ENCODE data around the gene RAB44. TPM values are rescaled to one million over a fixed set of nuclear protein-coding genes. Genes with fewer than 3 reads are reported as not detected.

RAB44 gene
- total and polyA plus RNA-seq, 9 of the 15 experiments (the other 6 are each of a cell fraction or from before 2014, with no cell fraction given) = not detected

DNA sequence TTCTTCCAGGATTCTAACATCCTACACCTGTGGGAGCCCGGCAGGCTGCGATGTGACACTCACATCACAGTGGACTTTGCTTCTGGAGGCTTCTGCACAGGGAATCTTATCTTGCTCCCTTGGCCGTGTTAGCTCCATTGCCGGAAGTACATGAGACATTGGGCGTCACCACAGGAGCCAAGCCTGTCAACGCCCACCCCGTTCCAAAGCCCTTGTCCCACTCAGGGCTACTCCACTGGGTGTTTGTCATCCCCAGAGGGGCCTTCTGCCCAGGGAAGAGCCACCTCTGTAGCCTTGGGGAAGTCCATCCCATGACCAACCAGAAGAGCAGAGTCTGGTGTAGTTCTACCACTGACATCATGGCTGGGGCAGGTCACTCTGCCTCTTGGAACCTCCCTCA is 1.7 kb downstream of the RAB44 start (continued):
- no peak for TF ChIP-seq ZNF561 (CRISPR knock-in tag; conservative IDR thresholded peaks at IDR 0.05)
- TF ChIP-seq PRMT5 (CRISPR knock-in tag; IDR thresholded peaks at IDR 0.05) = no peak
- no peak for TF ChIP-seq ZNF766 (CRISPR knock-in tag; conservative IDR thresholded peaks at IDR 0.05)
- TF ChIP-seq RB1 (IDR thresholded peaks at IDR 0.05; ENCODE audit: low read depth) = no peak
- TF ChIP-seq SMAD4 (CRISPR knock-in tag; conservative IDR thresholded peaks at IDR 0.05) = peak; percentile 83
- TF ChIP-seq BHLHE40 (IDR thresholded peaks at IDR 0.05; ENCODE audit: low read length) = no peak
- TF ChIP-seq, protein P1, sequence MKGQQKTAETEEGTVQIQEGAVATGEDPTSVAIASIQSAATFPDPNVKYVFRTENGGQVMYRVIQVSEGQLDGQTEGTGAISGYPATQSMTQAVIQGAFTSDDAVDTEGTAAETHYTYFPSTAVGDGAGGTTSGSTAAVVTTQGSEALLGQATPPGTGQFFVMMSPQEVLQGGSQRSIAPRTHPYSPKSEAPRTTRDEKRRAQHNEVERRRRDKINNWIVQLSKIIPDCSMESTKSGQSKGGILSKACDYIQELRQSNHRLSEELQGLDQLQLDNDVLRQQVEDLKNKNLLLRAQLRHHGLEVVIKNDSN (CRISPR knock-in tag; IDR thresholded peaks at IDR 0.05) = 0 out of 2 replicates have a peak, but pooled peaks have one; percentile 2
- TF ChIP-seq NELFE (IDR thresholded peaks at IDR 0.05; ENCODE audit: insufficient read depth, insufficient read length) = no peak
- TF ChIP-seq ARNT (IDR thresholded peaks at IDR 0.05) = no peak
- TF ChIP-seq U2AF2 (optimal IDR thresholded peaks at IDR 0.05; ENCODE audit: low read depth, low read length) = no peak
- TF ChIP-seq, protein P2, sequence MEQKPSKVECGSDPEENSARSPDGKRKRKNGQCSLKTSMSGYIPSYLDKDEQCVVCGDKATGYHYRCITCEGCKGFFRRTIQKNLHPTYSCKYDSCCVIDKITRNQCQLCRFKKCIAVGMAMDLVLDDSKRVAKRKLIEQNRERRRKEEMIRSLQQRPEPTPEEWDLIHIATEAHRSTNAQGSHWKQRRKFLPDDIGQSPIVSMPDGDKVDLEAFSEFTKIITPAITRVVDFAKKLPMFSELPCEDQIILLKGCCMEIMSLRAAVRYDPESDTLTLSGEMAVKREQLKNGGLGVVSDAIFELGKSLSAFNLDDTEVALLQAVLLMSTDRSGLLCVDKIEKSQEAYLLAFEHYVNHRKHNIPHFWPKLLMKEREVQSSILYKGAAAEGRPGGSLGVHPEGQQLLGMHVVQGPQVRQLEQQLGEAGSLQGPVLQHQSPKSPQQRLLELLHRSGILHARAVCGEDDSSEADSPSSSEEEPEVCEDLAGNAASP (IDR thresholded peaks at IDR 0.05) = no peak
- TF ChIP-seq, protein P3, sequence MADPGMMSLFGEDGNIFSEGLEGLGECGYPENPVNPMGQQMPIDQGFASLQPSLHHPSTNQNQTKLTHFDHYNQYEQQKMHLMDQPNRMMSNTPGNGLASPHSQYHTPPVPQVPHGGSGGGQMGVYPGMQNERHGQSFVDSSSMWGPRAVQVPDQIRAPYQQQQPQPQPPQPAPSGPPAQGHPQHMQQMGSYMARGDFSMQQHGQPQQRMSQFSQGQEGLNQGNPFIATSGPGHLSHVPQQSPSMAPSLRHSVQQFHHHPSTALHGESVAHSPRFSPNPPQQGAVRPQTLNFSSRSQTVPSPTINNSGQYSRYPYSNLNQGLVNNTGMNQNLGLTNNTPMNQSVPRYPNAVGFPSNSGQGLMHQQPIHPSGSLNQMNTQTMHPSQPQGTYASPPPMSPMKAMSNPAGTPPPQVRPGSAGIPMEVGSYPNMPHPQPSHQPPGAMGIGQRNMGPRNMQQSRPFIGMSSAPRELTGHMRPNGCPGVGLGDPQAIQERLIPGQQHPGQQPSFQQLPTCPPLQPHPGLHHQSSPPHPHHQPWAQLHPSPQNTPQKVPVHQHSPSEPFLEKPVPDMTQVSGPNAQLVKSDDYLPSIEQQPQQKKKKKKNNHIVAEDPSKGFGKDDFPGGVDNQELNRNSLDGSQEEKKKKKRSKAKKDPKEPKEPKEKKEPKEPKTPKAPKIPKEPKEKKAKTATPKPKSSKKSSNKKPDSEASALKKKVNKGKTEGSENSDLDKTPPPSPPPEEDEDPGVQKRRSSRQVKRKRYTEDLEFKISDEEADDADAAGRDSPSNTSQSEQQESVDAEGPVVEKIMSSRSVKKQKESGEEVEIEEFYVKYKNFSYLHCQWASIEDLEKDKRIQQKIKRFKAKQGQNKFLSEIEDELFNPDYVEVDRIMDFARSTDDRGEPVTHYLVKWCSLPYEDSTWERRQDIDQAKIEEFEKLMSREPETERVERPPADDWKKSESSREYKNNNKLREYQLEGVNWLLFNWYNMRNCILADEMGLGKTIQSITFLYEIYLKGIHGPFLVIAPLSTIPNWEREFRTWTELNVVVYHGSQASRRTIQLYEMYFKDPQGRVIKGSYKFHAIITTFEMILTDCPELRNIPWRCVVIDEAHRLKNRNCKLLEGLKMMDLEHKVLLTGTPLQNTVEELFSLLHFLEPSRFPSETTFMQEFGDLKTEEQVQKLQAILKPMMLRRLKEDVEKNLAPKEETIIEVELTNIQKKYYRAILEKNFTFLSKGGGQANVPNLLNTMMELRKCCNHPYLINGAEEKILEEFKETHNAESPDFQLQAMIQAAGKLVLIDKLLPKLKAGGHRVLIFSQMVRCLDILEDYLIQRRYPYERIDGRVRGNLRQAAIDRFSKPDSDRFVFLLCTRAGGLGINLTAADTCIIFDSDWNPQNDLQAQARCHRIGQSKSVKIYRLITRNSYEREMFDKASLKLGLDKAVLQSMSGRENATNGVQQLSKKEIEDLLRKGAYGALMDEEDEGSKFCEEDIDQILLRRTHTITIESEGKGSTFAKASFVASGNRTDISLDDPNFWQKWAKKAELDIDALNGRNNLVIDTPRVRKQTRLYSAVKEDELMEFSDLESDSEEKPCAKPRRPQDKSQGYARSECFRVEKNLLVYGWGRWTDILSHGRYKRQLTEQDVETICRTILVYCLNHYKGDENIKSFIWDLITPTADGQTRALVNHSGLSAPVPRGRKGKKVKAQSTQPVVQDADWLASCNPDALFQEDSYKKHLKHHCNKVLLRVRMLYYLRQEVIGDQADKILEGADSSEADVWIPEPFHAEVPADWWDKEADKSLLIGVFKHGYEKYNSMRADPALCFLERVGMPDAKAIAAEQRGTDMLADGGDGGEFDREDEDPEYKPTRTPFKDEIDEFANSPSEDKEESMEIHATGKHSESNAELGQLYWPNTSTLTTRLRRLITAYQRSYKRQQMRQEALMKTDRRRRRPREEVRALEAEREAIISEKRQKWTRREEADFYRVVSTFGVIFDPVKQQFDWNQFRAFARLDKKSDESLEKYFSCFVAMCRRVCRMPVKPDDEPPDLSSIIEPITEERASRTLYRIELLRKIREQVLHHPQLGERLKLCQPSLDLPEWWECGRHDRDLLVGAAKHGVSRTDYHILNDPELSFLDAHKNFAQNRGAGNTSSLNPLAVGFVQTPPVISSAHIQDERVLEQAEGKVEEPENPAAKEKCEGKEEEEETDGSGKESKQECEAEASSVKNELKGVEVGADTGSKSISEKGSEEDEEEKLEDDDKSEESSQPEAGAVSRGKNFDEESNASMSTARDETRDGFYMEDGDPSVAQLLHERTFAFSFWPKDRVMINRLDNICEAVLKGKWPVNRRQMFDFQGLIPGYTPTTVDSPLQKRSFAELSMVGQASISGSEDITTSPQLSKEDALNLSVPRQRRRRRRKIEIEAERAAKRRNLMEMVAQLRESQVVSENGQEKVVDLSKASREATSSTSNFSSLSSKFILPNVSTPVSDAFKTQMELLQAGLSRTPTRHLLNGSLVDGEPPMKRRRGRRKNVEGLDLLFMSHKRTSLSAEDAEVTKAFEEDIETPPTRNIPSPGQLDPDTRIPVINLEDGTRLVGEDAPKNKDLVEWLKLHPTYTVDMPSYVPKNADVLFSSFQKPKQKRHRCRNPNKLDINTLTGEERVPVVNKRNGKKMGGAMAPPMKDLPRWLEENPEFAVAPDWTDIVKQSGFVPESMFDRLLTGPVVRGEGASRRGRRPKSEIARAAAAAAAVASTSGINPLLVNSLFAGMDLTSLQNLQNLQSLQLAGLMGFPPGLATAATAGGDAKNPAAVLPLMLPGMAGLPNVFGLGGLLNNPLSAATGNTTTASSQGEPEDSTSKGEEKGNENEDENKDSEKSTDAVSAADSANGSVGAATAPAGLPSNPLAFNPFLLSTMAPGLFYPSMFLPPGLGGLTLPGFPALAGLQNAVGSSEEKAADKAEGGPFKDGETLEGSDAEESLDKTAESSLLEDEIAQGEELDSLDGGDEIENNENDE (IDR thresholded peaks at IDR 0.05; ENCODE audit: low read depth, low read length) = no peak
- TF ChIP-seq, protein P4, sequence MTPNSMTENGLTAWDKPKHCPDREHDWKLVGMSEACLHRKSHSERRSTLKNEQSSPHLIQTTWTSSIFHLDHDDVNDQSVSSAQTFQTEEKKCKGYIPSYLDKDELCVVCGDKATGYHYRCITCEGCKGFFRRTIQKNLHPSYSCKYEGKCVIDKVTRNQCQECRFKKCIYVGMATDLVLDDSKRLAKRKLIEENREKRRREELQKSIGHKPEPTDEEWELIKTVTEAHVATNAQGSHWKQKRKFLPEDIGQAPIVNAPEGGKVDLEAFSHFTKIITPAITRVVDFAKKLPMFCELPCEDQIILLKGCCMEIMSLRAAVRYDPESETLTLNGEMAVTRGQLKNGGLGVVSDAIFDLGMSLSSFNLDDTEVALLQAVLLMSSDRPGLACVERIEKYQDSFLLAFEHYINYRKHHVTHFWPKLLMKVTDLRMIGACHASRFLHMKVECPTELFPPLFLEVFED (CRISPR knock-in tag; conservative IDR thresholded peaks at IDR 0.05) = no peak
- TF ChIP-seq SRSF1 (IDR thresholded peaks at IDR 0.05; ENCODE audit: low read depth, low read length) = no peak
- no peak for TF ChIP-seq SP1 (CRISPR knock-in tag; IDR thresholded peaks at IDR 0.05)

Data from K562 (cell line).